SIG-M5 treated with dmso at 0.1 percent for 504 hours (cell line): ENCODE results near the gene STX2.
"Not testable (repeated sequence)": the region's sequence is repeated elsewhere in the genome, so short reads cannot be mapped to it uniquely, and the experiment has no call there.

ENCODE experiments used
- DNase-seq: peaks from one replicate; lab custom pipeline; 2025; ENCODE audit not compliant: unreplicated experiment; lab: John Stamatoyannopoulos, UW

Gene STX2

DNA sequence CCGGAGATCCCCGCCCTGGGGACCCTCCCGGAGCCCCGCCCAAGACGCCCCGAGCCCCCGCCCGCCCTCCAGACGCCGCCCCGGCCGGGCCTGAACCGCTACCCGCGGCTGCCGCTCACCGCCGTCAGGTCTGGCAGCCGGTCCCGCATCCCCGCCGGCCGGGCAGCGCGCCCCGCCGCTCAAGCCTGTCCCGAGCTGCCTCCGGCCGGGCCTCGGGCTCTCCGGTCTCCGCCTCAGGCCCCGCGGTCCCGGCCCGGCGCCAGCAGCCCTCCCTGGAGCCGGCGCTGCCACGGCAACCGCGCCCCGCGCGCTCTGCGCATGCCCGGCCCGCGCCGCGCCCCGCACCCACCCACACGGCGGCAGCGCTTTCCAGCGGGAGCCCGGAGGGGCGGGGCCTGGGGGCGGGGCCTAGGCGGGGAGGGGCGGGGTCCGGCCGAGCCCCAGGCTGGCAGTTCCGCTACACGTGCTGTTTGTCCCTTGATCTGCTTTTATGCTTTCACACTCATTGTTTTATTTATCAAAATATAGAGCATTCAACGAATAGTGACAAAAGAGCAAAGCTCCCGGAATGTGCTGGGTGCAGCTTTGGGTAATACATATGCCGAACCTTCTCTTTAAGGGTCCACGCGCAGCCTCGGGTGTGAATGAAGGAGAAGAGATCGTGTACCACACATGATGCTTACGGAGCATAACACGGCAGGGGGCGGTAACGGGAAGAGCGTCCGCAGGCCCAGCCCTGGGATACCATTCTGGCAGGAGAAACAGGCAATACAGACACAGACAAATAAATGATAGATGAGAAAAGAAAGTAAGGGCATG, at the start of gene STX2:
TSS of gene STX2 (minus strand) at position 300 of the 819 bp plus-strand sequence. CDS start at position 149, 151 bp downstream.
- DNase-seq, result peak; percentile 88

DNA sequence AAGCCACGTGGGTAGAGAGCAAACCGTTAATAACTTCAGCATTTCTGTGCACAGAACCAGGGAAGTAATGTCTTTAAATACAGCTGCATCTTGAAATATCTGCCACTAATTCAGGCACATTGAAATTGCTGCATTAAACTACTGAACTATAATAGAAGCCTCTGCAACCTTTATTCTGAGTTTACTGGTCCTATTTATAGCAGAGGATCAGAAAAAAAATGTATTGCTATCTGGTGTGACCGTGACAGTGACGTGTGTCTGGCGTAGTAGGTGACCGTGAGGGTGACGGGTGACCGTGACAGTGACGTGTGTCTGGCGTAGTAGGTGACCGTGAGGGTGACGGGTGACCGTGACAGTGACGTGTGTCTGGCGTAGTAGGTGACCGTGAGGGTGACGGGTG, 48.1 kb upstream of the STX2 start:
- DNase-seq, result not testable (repeated sequence)

DNA sequence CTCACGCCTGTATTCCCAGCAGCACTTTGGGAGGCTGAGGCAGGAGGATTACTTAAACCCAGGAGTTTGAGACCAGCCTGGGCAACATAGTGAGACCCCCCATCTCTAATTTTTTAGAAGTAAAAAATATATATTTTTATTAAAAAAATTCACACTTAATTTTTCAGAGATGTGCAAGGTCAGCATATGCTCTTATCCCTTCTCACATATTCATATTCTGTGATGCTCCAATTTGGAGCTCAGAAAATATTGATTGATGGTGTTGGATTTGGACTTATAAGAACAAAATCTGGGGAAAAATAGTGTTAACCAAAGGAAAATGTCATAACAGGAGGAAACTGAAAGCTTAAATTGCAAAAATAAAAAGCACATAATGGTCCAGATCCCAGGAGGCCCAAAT, 42.5 kb upstream of the STX2 start:
- no peak for DNase-seq

GRCh38 chr12:130881046-130881445, 42.0 kb upstream of the STX2 start:
- DNase-seq, result no peak

DNA sequence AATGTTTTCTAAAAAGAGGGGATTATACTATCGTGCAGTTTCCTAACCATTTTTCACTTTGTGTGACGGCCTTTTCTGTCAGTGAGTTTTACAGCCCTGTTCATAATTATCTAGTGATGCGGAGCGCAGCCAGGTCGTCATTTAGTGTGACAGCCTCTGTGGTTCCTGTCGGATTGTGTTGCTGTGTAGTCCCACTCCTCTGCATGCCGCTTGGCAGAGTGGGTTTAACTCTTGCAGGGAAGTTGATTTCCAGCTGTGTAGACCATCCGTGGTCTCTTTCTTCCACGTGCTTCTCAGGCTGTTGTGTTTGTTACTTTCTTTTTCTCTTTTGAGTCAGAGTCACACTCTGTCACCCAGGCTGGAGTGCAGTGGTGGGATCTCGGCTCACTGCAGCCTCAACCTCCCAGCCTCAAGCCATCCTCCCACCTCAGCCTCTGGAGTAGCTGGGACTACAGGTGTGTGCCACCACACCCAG, 41.4 kb upstream of the STX2 start:
- DNase-seq, result no peak

- no peak for DNase-seq
These were observed 40.8 kb upstream of the STX2 start for GRCh38 chr12:130879781-130880389.

DNA sequence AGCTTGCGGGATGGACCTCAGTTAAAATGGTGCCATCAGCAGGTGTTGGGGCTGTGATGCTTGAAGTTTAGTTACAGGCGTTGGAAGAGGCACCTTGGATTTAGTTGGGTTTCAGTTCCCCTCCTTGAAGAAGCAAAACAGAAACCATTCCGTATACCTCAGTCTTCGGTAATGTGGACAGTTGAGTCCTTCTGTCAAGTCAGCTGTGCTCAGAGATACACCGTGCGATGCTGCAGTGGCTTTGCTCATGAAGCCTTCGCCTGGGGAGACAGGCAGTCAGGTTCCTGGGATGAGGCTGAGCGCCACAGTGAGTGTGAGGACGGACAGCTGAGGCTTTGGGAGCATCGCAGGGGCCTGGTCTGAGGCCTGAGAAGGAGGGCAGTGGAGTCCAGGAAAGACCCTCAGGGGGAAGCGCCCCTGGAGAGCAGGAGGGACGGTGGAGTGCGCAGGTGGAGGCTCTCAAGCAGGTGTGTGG, 40.2 kb upstream of the STX2 start:
- peak; percentile 67 for DNase-seq

DNA sequence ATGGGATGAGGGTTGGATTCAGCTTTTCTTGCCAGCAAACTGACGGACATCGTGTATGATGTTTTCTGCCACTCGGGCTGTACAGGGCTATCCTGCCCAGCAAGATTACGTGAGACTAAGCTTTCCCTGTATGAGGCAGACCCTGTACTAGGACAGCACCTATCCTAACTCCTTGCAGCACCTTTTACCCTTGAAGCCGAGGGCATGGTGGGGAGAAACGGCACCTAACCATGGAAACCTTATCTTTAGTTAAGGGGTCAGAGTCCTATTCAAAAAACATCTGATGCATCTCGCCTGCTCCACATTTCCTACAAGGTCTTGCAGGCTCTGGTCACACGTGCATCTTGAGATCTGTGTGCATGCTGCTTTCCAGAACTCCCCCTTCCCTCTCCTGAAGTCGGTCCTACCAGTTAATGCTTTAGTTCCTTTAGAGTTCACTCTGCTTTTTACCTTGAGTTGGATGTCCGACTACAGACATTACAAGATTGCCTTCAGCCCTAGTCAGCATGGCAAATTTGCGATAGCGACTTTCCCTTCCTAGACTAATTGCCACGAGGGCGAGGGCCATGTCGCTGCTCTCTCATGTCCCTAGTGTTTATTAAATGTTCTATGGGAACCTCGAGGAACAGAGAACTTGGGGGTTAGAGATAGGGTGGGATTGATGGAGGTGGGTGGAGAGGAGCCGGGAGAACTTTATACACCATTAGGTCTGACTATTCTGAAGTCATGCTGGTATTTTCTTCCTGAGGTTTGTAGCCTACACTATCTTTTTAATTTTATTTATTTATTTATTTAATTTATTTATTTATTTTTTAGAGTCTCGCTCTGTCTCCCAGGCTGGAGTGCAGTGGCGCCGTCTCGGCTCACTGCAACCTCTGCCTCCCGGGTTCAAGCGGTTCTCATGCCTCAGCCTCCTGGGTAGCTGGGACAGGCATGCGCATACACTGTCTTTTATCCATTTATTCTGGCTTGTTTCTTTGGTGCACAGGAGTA, 39.4 kb upstream of the STX2 start:
- no peak for DNase-seq

DNA sequence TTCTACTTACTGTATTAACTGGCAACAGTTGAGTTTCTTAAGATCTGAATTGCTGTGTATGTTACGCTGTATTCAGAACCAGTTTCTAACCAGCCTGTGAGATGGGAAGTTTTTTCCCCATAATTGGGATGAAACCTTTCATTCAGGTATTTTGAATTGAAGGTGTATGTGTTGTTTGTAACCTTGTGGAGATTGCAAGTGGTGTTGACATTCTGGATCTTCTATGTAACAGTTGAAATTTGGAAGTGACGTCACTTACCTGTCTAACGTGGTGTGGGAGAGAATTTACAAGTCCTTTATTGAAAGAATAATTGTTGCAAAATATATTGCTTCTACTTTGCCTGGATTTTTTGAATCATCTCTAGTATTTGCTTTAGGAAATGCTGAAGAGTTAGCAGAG, 38.3 kb upstream of the STX2 start:
- DNase-seq, result no peak

- DNase-seq, result no peak
These were observed 37.7 kb upstream of the STX2 start for GRCh38 chr12:130876758-130877157.

GRCh38 chr12:130876297-130876696, 37.2 kb upstream of the STX2 start:
- no peak for DNase-seq

DNA sequence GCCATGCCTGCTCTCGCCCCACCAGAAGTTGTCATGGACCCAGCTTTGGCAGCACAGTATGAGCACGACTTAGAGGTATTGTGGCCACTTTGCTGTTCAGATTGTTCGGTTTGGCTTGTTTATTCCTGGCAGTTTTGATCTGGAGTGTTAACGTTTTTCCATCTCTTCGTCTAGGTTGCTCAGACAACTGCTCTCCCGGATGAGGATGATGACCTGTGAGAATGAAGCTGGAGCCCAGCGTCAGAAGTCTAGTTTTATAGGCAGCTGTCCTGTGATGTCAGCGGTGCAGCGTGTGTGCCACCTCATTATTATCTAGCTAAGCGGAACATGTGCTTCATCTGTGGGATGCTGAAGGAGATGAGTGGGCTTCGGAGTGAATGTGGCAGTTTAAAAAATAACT, 36.7 kb upstream of the STX2 start:
- DNase-seq, result not testable (repeated sequence)

DNA sequence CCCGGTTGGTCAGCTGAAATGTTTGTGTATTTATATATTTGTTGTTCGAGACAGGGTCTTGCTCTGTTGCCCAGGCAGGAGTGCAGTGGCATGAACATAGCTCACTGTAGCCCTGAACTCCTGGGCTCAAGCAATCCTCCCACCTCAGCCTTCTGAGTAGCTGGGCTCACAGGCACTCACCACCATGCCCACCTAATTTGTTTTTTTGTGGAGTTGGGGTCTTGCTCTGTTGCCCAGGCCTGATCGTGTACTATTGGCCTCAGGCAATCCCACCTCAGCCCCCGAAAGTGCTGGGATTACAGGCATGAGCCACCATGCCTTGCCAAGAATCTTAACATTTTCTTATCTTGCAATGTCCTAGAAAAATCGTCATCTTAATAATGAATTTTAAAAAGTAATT, 36.1 kb upstream of the STX2 start:
- DNase-seq, result no peak

- DNase-seq, result no peak
These were observed 35.6 kb upstream of the STX2 start for GRCh38 chr12:130874696-130875095.

- DNase-seq, result peak; percentile 64
These were observed 34.8 kb upstream of the STX2 start for GRCh38 chr12:130873825-130874224.

DNA sequence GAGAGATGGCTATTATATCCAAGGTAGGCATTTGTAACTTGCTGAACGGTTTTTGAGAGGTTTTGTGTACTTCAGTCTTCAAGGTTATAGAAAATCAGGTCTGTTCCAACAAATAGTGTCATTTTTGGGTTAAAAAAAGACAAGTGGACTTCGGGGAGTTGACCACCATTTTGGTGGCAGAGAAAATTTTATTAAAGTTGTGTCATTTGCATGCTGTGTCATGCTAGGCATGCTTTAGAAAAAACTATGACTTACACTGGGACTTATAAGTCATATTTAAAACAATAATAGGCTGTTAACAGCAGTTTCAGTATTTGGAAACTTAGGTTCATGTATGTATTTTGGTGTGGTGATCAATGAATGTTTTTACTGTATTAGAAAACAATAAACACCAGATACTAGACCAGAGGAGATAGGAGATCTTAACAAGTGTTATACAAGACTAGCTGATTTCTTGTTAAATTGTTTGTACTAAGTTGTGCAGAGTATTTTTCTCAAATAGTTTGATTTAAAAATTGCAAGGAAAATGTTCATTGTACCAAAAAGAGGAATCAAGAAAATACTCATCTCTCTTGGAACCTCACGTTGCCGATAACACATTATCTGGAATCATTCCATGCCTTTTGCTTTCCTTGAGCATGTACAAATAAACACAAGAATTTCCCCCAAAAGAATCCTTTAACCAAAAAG, 34.2 kb upstream of the STX2 start:
- no peak for DNase-seq

DNA sequence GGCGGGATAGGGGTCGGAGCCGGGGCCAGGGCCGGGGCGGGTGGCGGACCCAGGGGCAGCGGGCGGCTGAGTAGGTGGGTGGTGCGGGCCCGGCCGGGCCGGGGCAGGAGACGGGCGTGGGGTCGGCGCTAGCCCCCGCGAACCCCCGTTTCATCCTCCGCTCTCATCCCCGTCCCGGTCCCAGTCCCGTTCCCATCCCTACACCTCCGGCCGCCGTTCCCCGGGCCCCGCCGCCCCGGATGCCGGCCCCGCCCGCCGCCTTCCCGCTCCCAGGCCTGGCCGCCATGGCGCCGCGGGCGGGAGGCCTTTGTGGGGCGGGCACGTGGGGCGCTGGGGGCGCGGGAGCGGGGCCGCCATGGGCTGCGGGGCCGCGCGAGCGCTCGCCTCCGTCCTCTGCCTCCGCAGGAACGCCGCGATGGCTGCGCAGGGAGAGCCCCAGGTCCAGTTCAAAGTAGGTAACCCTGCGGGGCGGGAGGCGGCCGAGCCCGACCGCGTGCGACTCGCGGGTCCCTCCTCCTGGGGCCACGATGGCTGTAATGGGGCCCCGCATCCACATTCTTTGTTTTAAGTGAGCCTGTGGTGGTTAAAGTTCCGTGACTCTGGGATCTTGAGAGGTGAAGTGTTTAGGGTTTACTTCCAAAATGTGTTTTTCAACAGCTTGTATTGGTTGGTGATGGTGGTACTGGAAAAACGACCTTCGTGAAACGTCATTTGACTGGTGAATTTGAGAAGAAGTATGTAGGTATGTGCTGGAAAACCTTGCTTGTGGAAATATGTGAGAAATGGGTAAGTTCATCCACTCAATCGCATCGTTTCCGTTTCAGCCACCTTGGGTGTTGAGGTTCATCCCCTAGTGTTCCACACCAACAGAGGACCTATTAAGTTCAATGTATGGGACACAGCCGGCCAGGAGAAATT, 33.4 kb upstream of the STX2 start:
- no peak for DNase-seq

DNA sequence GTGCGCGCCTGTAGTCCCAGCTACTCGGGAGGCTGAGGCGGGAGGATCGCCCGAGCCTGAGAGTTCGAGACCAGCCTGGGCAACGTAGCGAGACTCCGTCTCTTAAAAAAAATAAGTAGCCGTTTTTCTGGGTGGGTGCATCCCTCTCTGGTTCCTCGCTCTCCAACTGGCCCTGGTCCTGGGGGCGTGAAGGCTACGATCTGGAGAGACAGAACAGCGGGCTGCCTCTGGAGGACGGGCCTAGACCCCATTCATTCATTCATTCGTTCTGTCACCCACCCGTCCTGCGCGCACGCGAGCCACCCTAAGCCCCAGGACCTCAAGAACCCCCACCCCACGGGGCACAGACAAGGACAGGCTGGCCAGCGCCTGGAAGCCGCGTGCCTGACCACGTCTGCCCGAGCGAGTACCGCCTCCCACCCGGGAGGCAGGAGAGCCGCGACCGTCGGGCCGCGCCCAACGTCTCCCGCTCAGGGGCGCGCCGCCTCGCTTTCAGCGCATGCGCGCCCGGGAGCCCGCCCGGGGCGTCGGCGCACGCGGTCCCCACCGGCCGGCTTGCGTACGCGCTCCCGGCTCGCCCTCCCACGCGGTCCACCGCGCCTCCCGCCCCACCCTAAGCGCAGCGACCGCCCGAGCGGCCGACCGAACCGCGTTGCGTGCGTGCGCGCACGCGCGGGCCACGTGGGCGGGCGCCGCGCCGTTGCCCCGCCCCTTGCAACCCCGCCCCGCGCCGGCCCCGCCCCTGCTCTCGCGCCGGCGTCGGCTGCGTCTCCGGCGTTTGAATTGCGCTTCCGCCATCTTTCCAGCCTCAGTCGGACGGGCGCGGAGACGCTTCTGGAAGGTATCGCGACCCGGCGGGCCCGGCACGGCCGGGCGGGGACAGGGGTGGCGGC, 32.5 kb upstream of the STX2 start, which contains the start of gene RAN:
TSS of gene RAN (plus strand) at position 781 of the 893 bp plus-strand sequence. CDS start 528 bp downstream, outside the sequence.
- peak; percentile 83 for DNase-seq
